Measurements from ENCODE around the gene LHFPL6. TPM values are rescaled to one million over a fixed set of nuclear protein-coding genes. Genes with fewer than 3 reads are reported as not detected.

Gene LHFPL6
- total RNA-seq, 1 experiment from 2014 or later, result 2.5 TPM

DNA sequence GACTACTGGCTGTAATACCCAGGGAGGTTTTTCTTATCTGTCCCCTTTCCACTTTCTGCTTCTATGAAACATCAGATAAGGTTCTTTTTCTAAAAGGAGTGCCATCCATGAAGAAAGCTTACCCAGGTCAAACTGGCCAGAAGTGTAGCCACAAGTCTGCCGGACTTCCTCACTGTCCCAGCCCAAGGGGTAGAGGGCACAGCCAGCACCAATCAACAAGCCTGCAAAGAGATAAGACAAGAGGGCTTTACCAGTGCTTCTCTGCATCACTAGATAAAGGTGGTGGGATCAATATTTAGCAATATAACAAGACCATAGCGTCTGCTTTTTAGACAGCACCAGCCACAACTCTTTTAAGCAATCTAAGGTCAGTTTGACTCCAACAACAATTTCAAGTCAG is 224.7 kb downstream of the LHFPL6 start:
- Histone ChIP-seq H3K36me3 (ENCODE audit: low read depth) (no peaks in the 10 kb centered on the region), H3K4me2 (no peak overlapping the region), H3F3A (ENCODE audit: insufficient read depth, low read depth) (no peaks in the 10 kb centered on the region), H3K27ac (no peak overlapping the region), H3K9me3 (ENCODE audit: insufficient read depth, low read depth) (no peaks in the 10 kb centered on the region), H3K4me3 (no peak overlapping the region), H2AFZ (no peak overlapping the region), H3K79me2 (ENCODE audit: low read depth) (no peaks in the 10 kb centered on the region), H4K20me1 (ENCODE audit: insufficient read depth) (no peaks in the 10 kb centered on the region), H3K27me3 (ENCODE audit: insufficient read depth, low read depth) (no peaks in the 10 kb centered on the region), H3K9me2 (ENCODE audit: insufficient read depth) (no peaks in the 10 kb centered on the region), H3K4me1 (replicated peaks; ENCODE audit: insufficient read depth) (no peaks in the 10 kb centered on the region)
- POLR2A ChIA-PET (ENCODE audit: unreplicated experiment), result no interaction called here
- TF ChIP-seq, protein P1, sequence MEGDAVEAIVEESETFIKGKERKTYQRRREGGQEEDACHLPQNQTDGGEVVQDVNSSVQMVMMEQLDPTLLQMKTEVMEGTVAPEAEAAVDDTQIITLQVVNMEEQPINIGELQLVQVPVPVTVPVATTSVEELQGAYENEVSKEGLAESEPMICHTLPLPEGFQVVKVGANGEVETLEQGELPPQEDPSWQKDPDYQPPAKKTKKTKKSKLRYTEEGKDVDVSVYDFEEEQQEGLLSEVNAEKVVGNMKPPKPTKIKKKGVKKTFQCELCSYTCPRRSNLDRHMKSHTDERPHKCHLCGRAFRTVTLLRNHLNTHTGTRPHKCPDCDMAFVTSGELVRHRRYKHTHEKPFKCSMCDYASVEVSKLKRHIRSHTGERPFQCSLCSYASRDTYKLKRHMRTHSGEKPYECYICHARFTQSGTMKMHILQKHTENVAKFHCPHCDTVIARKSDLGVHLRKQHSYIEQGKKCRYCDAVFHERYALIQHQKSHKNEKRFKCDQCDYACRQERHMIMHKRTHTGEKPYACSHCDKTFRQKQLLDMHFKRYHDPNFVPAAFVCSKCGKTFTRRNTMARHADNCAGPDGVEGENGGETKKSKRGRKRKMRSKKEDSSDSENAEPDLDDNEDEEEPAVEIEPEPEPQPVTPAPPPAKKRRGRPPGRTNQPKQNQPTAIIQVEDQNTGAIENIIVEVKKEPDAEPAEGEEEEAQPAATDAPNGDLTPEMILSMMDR (conservative IDR thresholded peaks at IDR 0.05), result no peak
- TF ChIP-seq EZH2 (IDR thresholded peaks at IDR 0.05; ENCODE audit: low read depth), result no peak
- no TSS peak for BruUV-seq (replicated peaks)
- DNase-seq, result no peak
- CTCF ChIA-PET, result no interaction called here
- intact Hi-C loops (cut with micrococcal nuclease; ENCODE audit: unreplicated experiment), result no loop called here

DNA sequence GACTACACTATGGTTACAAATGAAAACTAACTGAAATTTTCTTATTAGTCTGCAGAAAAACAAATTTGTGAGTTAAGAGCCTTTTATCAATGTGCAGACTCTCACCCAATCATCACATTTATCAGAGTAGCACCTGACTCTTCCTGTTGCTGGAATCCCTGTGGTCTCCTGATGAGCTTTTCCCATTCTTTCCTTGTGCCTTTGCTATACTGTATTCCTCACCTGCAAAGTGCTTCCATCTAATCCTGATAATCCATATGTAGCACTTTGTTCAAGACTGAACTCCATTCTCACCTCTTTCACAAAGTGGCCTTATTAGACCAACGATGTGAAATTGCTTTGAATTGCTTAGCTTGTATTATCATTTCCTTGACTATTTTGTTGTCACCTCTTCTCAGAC is 225.3 kb downstream of the LHFPL6 start:
- no peak for DNase-seq
- POLR2A ChIA-PET (ENCODE audit: unreplicated experiment), result no interaction called here

DNA sequence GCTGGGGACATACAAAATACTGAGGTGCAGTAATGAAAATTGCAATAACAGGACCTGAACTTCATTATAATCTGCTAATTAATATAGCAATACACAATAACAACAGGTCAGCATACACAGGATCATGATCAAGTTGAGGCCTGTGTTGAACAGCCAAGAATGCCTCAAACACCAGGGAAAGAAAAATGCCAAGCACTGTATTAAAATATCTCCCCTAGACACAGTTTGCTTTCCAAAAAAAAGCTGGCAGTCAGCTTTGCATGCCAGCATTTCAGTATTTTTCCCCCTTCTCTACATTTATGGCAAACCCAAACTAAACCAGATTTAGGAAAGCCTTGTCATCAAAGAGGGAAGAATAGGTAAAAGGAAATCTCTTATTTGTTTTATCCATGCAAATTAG is 226.9 kb downstream of the LHFPL6 start:
- H3K4me3 ChIP-seq, result no peak overlapping the region
- no peaks in the 10 kb centered on the region for H3K4me1 ChIP-seq (replicated peaks; ENCODE audit: insufficient read depth)
- no peaks in the 10 kb centered on the region for H3K79me2 ChIP-seq (ENCODE audit: low read depth)
- TF ChIP-seq, protein P1 (conservative IDR thresholded peaks at IDR 0.05), result no peak
- no peak for TF ChIP-seq EZH2 (IDR thresholded peaks at IDR 0.05; ENCODE audit: low read depth)
- H3K9me2 ChIP-seq (ENCODE audit: insufficient read depth), result no peaks in the 10 kb centered on the region
- POLR2A ChIA-PET (ENCODE audit: unreplicated experiment), result no interaction called here
- H3K27ac ChIP-seq, result no peak overlapping the region
- H3K27me3 ChIP-seq (ENCODE audit: insufficient read depth, low read depth), result no peaks in the 10 kb centered on the region
- no peaks in the 10 kb centered on the region for H3K9me3 ChIP-seq (ENCODE audit: insufficient read depth, low read depth)
- no peak overlapping the region for H3K4me2 ChIP-seq
- H3K36me3 ChIP-seq (ENCODE audit: low read depth), result no peaks in the 10 kb centered on the region
- CTCF ChIA-PET, result no interaction called here
- H4K20me1 ChIP-seq (ENCODE audit: insufficient read depth), result no peaks in the 10 kb centered on the region
- H3F3A ChIP-seq (ENCODE audit: insufficient read depth, low read depth), result no peaks in the 10 kb centered on the region
- no peak overlapping the region for H2AFZ ChIP-seq
- no TSS peak for BruUV-seq (replicated peaks)
- intact Hi-C loops (cut with micrococcal nuclease; ENCODE audit: unreplicated experiment), result no loop called here
- no peak for DNase-seq

More for the DNA sequence above, 225.3 kb downstream of the LHFPL6 start:
- Histone ChIP-seq H3K9me2 (ENCODE audit: insufficient read depth) (no peaks in the 10 kb centered on the region), H3K36me3 (ENCODE audit: low read depth) (no peaks in the 10 kb centered on the region), H3K9me3 (ENCODE audit: insufficient read depth, low read depth) (no peaks in the 10 kb centered on the region), H4K20me1 (ENCODE audit: insufficient read depth) (no peaks in the 10 kb centered on the region), H3K4me1 (replicated peaks; ENCODE audit: insufficient read depth) (no peaks in the 10 kb centered on the region), H3K27ac (no peak overlapping the region), H2AFZ (no peak overlapping the region), H3K4me3 (no peak overlapping the region), H3K79me2 (ENCODE audit: low read depth) (no peaks in the 10 kb centered on the region), H3F3A (ENCODE audit: insufficient read depth, low read depth) (no peaks in the 10 kb centered on the region), H3K27me3 (ENCODE audit: insufficient read depth, low read depth) (no peaks in the 10 kb centered on the region), H3K4me2 (no peak overlapping the region)
- TF ChIP-seq, protein P1 (conservative IDR thresholded peaks at IDR 0.05), result no peak
- no peak for TF ChIP-seq EZH2 (IDR thresholded peaks at IDR 0.05; ENCODE audit: low read depth)
- BruUV-seq (replicated peaks), result no TSS peak
- intact Hi-C loops (cut with micrococcal nuclease; ENCODE audit: unreplicated experiment), result no loop called here
- CTCF ChIA-PET, result no interaction called here

Data from PC-9 (cell line).